GM18909 (cell line): ENCODE data around the gene RAD51B.
"Not testable (repeated sequence)": the region's sequence is repeated elsewhere in the genome, so short reads cannot be mapped to it uniquely, and the experiment has no call there.

ENCODE experiments used
- ATAC-seq: cut with Tn5 transposase; IDR thresholded peaks from one replicate; pipeline ENCODE4 v1.9.1; 2021; ENCODE audit warnings: mild to moderate bottlenecking; ENCODE audit not compliant: unreplicated experiment, poor library complexity

RAD51B gene

DNA sequence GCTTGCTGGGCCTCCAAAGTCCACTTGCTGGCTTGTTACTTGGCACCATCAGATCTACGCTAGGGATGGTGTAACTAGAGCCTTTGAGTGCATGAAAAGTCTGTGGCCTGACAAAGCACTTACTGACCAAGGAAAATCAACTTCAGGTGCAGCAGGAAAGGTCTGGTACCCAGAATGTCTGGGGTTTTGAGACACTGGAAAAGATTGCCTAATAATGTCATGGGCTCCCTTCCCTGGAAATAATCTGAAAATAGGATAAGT, 866.6 kb downstream of the RAD51B start:
- ATAC-seq: no peak

GRCh38 chr14:68686724-68687123, 867.1 kb downstream of the RAD51B start:
- ATAC-seq: no peak

DNA sequence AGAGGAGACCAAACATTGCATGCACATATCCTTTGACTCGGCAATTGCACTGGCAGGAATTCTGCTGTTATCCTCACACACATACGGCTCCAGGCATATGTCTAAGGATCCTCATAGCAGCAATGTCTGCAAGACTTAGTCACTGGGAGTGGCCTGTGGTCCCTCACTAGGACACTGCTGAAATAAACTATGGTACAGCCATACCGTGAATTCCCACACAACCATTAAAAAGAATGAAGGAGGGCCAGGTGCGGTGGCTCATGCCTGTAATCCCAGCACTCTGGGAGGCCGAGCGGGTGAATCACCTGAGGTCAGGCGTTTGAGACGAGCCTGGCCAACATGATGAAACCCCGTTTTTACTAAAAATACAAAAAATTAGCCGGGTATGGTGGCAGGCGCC, 868.2 kb downstream of the RAD51B start:
- ATAC-seq: no peak

DNA sequence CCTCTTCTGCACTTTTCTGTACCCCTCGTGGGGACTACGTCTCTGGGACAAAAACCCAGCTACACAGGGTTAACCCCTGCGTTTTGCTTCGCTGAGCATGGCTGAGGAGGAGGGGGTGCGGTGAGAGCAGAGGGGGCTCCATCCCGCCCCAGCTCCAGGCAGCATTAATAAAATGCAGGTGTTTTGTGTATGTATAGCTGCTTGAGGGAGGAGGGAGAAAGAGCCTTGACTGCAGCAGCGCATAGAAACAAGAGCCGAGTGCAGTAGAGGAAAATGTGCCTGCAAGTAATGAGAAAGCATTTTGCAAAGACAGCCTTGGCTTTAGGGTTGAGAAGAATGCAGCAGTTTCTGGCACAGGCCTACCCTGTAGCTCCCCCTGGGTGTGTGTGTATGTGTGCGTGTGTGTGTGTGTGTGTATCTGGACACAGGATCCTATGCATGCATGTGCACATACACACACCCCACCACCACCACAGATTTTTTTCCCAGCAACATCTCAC, 869.3 kb downstream of the RAD51B start:
- no peak for ATAC-seq

- ATAC-seq: no peak
Observed at GRCh38 chr14:68689511-68689910, 869.9 kb downstream of the RAD51B start.

GRCh38 chr14:68690089-68690958, 870.7 kb downstream of the RAD51B start:
- no peak for ATAC-seq

- no peak for ATAC-seq
Observed at GRCh38 chr14:68691031-68691791, 871.6 kb downstream of the RAD51B start.

- no peak for ATAC-seq
Observed at GRCh38 chr14:68691792-68692118, 872.2 kb downstream of the RAD51B start.

DNA sequence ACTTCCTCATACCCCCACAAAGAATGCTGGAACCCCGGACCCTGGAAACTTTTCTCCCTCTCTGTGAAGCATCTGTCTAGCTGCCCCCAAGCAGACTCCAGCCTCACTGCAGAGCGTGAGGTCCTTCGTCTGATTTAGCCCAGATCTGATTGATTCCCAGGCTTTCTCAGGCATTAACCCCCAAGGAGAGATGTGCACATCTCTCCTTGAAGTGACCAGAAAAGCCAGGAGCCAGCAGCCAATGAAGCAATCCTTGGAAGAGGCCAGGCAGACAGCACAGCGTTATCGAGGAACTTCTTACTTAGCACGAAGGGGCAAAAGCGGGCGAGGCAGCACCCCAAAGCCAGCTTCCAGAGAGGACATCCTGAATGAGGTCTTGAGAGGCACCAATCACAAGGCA, 872.6 kb downstream of the RAD51B start:
- no peak for ATAC-seq

- no peak for ATAC-seq
Observed at GRCh38 chr14:68692916-68693771, 873.6 kb downstream of the RAD51B start.

- no peak for ATAC-seq
Observed at GRCh38 chr14:68693926-68694325, 874.3 kb downstream of the RAD51B start.

DNA sequence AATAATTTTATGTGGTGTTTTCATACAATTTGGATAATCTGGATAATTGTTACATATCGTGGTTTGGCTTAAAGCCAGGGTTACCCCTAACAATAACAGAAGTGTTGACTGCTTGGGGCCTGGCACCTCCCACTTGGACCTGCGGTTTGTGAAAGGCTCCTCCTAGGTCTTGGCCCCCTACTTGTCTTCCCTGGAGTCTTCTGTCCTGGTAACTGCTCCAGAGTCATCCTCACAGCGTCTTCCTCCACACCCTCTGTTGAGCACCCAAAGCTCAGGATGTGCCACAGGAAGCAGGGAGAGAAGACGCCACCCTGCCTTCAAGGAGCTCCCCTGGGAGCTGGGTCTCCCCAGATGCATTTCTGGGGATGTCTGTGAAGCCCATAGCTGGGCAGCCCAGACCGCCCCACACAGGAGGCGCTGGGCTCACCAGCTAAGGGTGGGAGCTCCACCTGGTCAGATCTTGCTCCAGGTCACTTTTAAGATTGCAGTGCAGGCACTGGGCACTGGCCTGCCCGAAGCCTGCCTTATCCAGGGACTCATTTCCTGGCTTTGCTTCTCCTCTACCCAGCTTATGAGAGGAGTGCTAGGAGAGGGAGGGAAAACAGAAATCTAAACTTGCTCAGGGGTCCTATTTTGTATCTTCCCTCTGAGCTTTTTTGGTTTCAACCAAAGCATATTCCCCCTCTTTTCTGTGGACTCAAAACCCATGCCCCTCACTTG, 875.1 kb downstream of the RAD51B start:
- peak; percentile 14 for ATAC-seq

DNA sequence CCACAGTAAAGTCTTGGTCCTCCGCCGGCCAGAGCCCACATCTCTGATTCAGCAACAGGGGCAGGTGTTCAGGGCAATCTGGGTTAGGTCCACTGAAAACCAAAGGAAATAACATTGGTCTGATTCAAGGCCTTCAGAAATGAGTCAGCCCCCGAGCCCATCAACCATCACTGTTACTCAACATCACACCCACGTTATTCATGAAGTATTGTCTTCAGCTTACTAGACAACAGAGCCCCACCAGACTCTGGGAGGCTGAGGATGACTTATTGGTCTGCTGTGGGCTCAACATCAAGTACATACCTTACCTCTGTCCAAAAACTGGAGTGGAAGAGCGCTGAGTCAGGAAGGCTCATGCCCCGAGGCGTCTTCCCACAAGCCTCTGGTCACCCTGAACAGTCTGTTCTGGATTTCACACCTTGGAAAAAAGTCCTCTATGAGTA, 875.8 kb downstream of the RAD51B start:
- ATAC-seq: peak; percentile 93

DNA sequence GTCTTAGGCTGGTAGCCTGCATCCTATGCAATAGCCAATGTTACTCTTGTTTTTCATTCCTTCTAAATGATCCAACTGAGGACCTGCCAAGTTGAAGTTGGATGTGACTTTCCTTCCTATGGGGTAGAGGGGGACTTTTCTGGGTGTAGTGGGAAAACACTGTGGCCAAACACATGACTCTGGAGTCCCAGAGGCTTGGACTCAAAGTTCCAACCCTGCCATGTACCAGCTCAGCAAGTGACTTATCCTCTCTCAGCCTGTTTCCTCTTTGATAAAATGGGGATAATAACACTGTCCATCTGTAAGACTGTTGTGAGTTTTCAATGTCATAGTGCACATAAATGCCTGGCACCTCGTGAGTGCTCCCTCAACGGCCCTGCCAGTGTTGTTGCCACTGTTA, 876.3 kb downstream of the RAD51B start:
- ATAC-seq: no peak

GRCh38 chr14:68696266-68696665, 876.7 kb downstream of the RAD51B start:
- ATAC-seq: no peak

DNA sequence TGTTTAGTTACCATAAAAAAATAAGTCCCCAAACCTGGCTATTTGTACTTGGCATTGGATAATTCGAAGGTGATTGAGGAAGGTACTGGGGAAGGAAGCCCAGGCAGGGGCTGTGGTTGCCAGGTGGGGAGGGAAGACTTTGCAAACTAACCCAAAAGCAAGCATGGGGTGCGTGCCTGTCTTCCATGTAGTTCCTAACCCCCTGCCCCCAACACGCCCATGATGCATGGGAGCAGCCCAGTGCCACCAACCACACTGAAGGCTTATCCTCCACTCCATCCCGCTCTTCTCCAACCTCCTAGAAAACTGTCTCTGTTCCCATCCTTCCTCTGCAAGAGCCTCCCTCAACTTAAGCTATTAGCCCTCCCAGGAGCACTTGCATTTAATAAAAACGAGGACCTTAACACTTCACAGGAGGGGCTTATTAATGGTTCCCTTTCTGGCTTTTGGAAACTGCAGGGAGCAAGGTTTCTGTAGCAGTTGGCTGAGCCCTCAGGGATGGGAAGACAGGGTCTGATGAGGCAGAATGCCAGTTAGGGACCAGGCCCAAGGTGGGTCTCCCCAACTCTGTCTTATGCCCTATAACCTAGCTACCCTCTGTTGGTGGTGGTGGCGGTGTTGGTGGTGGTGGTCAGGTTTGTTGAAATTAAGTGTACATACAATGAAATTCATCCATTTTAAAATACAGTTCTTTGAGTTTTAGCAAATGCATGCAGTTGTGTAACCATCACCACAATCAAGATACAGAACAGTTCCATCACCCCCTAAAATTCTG, 877.3 kb downstream of the RAD51B start:
- no peak for ATAC-seq

DNA sequence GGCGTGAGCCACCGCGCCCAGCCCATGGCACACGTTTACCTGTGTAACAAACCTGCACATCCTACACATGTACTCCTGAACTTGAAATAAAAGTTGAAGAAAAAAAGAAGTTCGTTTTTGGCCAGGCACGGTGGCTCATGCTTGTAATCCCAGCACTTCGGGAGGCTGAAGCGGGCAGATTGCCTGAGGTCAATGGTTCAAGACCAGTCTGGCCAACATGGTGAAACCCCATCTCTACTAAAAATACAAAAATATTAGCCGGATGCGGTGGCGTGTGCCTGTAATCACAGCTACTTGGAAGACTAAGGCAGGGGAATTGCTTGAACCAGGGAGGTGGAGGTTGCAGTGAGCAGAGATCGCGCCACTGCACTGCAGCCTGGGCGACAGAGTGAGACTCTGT, 879.2 kb downstream of the RAD51B start:
- ATAC-seq: not testable (repeated sequence)

DNA sequence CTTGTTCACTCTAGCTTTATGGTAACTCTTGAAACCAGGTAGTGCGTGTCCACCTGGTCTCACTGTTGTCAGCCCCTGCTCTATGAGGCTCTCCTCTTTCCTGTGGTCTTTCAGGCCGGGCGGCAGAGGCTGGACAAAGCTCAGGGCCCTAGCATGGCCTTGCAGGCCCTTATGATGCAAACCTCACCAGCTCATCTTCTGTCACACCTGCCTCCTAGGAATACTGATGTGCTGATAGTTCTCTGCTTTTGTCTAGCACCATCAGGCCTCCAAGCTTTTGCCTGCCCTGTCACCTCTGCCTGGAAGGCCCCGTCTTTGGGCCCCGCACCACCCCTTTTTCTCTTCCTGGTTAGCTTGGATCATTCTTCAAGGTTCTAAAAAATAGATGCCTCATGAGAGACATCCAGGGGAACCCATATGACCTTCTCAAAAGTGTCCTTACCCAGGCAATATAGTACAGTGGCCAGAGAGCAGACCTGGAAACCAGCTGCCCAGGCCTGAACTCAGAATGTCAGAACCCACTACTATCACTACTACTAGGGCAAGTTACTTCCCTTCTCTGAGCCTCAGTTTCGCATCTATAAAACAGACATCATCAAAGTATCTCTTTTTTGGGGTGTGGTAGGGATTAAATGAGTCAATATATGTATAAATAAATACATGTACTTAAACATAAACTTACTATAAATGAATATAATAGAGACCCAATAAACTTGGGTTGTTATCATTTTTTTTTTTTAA, 881.6 kb downstream of the RAD51B start:
- no peak for ATAC-seq

GRCh38 chr14:68702135-68702534, 882.6 kb downstream of the RAD51B start:
- no peak for ATAC-seq
